ENCODE data around the gene INHA.

The INHA gene, protein sequence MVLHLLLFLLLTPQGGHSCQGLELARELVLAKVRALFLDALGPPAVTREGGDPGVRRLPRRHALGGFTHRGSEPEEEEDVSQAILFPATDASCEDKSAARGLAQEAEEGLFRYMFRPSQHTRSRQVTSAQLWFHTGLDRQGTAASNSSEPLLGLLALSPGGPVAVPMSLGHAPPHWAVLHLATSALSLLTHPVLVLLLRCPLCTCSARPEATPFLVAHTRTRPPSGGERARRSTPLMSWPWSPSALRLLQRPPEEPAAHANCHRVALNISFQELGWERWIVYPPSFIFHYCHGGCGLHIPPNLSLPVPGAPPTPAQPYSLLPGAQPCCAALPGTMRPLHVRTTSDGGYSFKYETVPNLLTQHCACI

DNA sequence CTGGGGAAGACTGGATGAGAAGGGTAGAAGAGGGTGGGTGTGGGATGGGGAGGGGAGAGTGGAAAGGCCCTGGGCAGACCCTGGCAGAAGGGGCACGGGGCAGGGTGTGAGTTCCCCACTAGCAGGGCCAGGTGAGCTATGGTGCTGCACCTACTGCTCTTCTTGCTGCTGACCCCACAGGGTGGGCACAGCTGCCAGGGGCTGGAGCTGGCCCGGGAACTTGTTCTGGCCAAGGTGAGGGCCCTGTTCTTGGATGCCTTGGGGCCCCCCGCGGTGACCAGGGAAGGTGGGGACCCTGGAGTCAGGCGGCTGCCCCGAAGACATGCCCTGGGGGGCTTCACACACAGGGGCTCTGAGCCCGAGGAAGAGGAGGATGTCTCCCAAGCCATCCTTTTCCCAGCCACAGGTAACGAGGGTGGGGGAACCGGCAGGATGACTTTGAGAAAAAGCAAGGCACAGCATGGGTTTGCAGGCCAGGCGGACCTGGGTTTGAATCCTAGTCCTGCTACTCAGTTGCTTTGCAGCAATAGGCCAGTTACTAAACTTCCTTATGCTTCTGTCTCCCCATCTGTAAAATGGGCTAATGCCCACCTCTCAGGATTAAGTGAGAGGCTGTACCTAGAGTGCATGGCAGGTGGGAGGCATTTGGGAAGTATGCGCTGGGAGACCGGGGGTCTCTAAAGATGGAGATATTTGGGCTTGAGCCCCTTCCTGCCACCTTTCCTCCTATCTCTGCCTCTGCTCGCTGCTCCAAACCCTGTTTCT lies at the start of gene INHA:
INHA (plus strand) TSS at position 74 of the 765 bp plus-strand sequence; CDS start at position 139, 65 bp downstream.
- DNase-seq (ENCODE audit: low read depth): no peak
- TF ChIP-seq, protein P1, sequence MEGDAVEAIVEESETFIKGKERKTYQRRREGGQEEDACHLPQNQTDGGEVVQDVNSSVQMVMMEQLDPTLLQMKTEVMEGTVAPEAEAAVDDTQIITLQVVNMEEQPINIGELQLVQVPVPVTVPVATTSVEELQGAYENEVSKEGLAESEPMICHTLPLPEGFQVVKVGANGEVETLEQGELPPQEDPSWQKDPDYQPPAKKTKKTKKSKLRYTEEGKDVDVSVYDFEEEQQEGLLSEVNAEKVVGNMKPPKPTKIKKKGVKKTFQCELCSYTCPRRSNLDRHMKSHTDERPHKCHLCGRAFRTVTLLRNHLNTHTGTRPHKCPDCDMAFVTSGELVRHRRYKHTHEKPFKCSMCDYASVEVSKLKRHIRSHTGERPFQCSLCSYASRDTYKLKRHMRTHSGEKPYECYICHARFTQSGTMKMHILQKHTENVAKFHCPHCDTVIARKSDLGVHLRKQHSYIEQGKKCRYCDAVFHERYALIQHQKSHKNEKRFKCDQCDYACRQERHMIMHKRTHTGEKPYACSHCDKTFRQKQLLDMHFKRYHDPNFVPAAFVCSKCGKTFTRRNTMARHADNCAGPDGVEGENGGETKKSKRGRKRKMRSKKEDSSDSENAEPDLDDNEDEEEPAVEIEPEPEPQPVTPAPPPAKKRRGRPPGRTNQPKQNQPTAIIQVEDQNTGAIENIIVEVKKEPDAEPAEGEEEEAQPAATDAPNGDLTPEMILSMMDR (IDR thresholded peaks at IDR 0.05; ENCODE audit: low read depth, low read length, missing control alignments): no peak
- in situ Hi-C loops (cut with HindIII; ENCODE audit: low sequenced_read_pairs): no loop called here
- H3K4me3 ChIP-seq (ENCODE audit: low read depth, low read length): peak within 1 kb of the TSS; percentile 58

DNA sequence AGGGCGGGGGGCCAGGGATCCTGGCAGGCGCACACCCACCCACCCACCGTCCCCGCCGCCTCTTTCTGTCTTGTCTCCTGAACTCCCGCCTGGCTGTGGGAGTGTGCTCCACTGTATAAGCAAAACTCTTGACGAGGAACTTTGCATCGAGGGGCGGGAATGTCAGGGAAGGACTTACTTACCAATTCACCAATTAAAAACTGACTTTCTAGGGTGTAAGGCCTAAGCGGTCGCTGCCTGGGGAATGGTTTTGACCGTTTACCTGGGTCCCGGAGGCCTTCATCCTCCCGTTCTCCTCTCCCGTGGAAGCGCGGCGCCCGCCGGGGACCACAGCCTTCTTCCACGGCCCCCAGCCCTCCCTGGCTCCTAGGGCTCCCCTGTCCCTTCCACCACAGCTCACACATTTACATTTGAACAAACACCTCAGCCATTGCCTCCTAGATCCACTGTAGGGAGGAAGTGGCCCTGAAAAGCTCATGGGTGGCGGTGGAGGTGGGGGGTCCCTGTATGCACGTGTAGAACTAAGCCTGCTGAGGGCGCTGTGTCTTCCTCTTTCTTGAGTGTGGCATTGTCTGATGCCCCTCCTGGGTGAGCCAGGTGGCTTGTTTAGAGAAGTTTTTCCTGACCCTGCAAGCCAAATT lies 49.0 kb upstream of the INHA start:
- no peak for DNase-seq (ENCODE audit: low read depth)
- in situ Hi-C loops (cut with HindIII; ENCODE audit: low sequenced_read_pairs): no loop called here
- H3K4me3 ChIP-seq (ENCODE audit: low read depth, low read length): no peak overlapping the region
- TF ChIP-seq, protein P1 (IDR thresholded peaks at IDR 0.05; ENCODE audit: low read depth, low read length, missing control alignments): no peak

DNA sequence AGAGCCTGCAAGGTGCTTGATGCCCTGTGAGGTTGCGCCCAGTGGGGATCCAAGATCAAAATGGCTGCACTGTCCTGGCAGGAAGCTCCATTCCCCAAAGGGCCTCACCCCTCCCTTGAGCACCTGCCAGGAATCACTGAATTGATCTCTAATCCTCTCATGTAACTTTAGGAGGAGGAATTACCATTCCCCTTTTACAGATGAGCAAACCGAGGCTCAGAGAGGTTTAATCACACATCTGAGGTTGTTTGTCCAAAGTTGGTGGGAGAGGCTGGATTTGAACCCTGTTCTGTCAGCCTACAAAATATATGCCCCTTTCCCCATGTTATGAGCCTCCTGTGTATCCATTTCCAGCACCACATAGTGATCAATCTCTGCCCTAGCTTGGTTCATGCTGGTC lies 47.3 kb upstream of the INHA start:
- in situ Hi-C loops (cut with HindIII; ENCODE audit: low sequenced_read_pairs): loop anchor here (25.0 kb wide), 1 partner anchor 113 kb away; the partner anchor contains the start of gene DES
- no peak overlapping the region for H3K4me3 ChIP-seq (ENCODE audit: low read depth, low read length)
- DNase-seq (ENCODE audit: low read depth): no peak
- TF ChIP-seq, protein P1 (IDR thresholded peaks at IDR 0.05; ENCODE audit: low read depth, low read length, missing control alignments): no peak

DNA sequence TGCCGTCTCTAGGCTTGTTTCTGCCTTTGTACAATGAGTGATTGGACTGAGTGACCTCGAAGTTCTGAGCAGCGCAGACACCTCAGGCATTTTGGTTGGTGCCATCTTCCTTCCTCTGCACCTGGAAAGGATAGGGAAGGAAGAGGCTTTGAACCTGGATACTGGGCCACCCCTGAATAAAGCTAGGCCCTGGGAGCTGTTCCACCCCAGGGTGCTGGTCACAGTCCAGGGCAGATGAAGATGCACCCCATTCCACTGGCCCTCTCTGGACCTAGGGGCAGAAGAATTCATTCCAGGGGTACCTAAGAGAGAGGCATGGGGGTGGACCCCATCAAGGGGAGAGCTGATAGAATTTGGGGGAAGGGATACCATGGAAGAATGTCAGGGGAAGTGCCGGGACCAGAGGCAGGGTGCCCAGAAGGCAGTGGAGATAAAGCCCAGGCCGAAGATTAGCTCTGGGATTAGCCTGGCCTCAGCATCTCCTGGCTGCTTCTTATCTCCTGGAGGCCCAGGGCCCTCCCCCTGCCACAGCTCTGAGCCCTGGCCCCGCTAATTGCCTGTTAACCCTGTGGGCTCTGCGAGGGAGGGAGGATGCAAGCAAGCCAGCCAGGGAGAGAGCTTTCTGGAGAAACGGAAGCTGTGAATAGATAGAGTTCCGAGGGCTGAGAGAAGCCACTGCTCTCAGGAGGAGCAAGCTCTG lies 46.4 kb upstream of the INHA start:
- H3K4me3 ChIP-seq (ENCODE audit: low read depth, low read length): no peak overlapping the region
- in situ Hi-C loops (cut with HindIII; ENCODE audit: low sequenced_read_pairs): loop anchor here (25.0 kb wide), 1 partner anchor 113 kb away; the partner anchor contains the start of gene DES
- TF ChIP-seq, protein P1 (IDR thresholded peaks at IDR 0.05; ENCODE audit: low read depth, low read length, missing control alignments): no peak
- no peak for DNase-seq (ENCODE audit: low read depth)

DNA sequence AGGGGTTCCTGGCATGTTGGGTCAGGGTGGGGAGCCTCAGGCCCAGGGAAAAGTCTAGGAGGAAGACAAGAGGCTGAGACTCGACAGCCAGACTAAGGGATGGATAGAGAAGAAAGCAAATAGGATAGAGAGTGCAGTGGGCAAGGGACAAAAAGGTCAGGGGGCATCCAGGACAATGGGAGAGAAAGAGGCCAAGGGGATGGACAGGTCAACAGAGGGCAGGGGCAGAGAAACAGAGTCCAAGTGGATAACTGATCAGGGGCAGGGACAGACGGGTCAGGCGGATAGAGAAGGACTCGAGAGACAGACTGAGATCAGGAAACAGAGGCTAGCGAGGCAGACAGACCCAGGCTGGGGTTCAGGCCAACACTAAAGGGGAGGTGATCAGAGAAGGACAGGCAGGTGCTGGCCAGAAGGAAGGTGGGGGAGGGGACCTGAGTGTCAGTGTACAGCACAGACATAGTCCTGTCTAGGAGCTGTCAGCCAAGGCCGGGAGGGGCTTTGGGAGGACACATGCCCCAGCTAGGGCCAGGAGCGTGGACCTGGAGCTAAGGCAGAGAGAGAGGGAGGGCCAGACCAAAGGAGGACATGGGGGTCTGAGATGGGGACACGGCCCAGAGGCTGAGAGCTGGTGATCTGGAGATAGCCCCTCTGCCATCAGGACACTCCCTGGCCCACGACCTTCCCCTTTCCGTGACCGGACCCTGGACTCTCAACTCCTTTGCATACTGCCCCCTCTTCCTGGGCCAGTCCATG lies 45.6 kb upstream of the INHA start:
- in situ Hi-C loops (cut with HindIII; ENCODE audit: low sequenced_read_pairs): loop anchor here (25.0 kb wide), 1 partner anchor 114 kb away; the partner anchor contains the start of gene DES
- TF ChIP-seq, protein P1 (IDR thresholded peaks at IDR 0.05; ENCODE audit: low read depth, low read length, missing control alignments): no peak
- H3K4me3 ChIP-seq (ENCODE audit: low read depth, low read length): no peak overlapping the region
- DNase-seq (ENCODE audit: low read depth): no peak
